ENCODE measurements around the gene RPRD1A.
"Not testable (repeated sequence)": the region's sequence is repeated elsewhere in the genome, so short reads cannot be mapped to it uniquely, and the experiment has no call there.

The RPRD1A gene

GRCh38 chr18:36025025-36025424, 42.3 kb downstream of the RPRD1A start:
- DNase-seq: no peak

- not testable (repeated sequence) for DNase-seq
These were observed 43.1 kb downstream of the RPRD1A start for GRCh38 chr18:36024241-36024640.

GRCh38 chr18:36023336-36023735, 44.0 kb downstream of the RPRD1A start:
- no peak for DNase-seq

DNA sequence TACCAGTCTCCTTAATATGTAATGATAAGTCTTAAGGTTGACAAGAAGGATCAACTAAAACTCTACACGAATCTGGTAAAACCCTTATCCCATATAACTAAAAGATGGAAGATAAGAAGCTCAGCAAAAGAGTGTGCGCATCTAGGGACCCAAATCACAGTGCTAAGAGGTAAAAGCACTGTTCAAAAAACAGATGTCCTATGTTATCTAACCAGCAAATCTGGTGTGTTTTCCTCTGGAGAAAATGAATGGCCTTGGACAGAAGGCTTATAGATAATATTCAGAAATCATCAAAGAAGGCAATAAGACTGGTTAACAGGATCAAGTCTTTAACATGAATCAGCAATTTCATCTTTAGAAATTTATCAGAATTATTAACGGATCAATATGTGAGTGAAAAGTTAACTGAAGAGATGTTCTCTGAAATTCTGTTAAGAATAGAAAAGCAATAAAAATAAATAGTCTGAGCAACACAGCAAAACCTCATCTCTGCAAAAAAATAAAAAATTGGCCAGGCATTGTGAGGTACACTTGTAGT, 47.1 kb downstream of the RPRD1A start:
- DNase-seq: no peak

GRCh38 chr18:36017232-36017631, 50.1 kb downstream of the RPRD1A start:
- DNase-seq: no peak

GRCh38 chr18:36015629-36016028, 51.7 kb downstream of the RPRD1A start:
- no peak for DNase-seq

GRCh38 chr18:36012891-36013290, 54.5 kb downstream of the RPRD1A start:
- DNase-seq: no peak

DNA sequence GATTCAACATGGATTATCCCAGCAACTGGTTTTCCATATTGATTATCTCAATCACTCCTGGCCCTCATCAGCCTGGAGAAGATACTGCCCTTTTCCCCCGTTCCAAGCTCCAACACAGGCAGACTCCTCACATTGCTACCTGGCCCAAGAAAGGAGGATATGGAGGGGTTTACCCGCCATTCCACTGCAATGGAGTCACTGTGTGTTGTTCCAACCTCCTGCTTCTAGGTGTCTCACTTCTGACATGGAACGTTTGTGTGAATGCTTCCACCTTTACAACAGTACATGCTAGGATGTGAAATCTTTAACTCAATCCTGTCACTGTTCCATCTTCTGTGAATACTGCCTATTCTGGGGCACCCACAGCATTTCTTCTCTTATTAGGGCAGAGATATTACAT, 58.1 kb downstream of the RPRD1A start:
- no peak for DNase-seq

DNA sequence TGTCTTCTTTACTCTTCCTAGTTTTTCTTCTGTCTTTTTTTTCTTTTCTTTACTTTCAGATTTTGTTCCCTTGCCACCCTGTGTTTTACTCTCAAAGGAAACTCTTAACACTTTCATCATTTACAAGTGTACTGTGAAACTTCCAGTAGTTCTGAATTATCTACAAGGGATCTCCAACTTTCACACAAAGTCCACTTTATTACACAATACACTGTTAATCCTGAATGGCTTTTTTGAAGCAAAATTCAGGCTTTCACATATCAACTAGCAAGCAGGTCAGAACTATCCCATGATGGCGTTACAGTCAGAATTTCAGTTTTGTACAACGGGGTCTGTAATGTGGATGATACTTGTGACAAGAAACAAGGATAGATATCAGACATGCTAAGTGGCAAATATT, 60.4 kb downstream of the RPRD1A start:
- no peak for DNase-seq

DNA sequence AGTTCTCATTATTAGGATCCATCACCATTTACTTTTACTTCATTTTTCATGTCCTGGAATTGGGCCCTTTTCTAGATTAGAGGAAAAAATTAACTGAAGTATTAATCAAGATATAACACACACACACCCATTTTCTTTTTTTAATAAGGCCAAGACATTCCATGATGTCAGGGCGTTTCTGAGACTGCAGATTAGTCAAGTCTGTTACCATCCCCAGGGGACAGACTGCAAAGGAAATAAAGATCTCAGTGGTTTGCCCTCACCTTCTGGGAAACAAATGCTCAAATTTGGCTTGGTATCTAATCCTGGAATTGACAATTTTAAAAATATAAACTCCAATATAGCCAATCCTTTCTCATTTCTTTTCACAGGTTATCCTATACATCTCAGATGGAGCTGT, 67.4 kb downstream of the RPRD1A start:
- DNase-seq: no peak

DNA sequence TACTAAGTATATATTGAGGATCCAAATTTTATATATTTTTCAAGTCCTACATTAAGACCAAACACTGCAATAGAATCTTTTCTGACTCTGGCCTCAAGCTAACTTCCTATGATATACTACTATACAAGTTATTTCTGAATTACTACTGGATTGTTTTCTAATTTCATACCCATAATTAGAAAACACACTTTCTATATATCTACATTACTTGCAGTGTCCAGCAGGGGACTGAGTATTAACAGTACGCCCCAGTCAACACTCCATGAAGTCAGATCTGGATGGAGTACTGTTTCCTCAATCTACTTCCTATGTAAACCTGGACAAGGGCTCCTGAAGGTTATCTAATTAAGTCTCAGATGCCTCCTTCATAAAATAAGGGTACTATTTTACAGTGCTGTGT, 68.4 kb downstream of the RPRD1A start:
- DNase-seq: peak; percentile 5

DNA sequence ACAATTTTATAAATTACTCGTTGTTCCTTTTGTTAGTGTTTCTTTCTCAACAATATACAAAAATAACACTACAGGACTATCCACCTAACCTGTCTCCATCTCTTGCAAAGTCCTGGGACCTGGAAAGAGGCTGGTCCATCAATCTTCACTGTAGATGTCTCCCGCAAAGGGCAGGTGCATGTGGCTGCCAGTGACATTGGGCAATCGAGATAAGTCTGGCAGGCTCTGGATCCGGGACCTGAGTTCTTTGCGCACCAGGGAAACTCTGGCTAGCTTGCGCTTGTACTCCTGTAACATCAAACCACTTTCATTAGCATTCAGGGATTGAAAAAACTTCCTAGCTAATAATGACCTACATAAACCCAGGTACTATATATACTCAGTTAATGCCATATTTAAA, 74.3 kb downstream of the RPRD1A start:
- DNase-seq: no peak

- DNase-seq: no peak
These were observed 75.7 kb downstream of the RPRD1A start for GRCh38 chr18:35991696-35992095.

GRCh38 chr18:35983818-35984217, 83.5 kb downstream of the RPRD1A start:
- DNase-seq: no peak

DNA sequence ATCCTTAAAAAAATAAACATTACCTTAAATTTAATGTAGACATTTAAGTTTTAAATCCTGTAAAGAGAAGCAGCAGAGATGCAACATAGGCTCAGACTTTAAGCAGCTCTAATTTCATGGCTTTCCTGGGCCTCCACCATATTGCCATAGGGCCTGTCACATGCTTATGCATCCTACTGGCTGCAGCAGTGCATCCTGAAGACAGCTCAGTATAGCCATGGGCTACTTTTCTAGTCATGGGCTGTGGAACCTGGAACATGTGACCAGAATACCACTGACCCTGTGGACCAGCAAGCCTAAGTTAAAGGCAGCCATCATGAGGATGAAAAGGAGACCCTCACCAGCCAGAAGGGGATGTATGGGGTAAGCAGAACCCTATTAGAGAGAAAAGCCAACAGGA, 84.2 kb downstream of the RPRD1A start:
- DNase-seq: no peak

DNA sequence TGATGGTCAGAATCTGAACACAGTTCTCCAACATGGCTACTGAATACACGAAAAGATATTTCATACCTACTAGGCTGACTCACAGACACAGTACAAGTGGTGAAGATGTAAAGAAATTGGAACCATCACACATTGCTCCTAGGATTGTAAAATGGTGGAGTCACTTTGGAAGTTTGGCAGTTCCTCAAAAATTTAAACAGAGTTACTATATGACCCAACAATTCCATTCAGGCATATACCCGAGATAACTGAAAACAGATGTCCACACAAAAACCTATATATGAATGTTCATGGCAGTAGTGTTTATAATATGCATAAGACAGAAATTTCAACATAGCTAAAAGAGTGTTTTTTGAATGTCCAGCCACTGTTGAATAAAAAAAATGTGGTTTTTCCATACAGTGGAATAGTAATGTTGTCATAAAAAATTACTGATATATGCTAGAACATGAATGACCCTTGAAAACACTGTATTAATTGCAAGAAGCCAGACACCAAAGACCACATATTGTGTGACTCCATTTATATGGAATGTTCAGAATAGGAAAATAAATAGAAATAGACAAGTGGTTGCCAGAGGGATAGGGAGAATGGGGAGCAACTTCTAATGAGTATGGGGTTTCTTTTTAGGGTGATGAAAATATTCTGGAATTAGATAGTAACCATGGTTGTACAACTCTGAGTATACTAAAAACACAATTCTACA, 84.8 kb downstream of the RPRD1A start:
- DNase-seq: no peak

- no peak for DNase-seq
These were observed 88.2 kb downstream of the RPRD1A start for GRCh38 chr18:35979112-35979511.

GRCh38 chr18:35974181-35974580, 93.2 kb downstream of the RPRD1A start:
- DNase-seq: no peak

DNA sequence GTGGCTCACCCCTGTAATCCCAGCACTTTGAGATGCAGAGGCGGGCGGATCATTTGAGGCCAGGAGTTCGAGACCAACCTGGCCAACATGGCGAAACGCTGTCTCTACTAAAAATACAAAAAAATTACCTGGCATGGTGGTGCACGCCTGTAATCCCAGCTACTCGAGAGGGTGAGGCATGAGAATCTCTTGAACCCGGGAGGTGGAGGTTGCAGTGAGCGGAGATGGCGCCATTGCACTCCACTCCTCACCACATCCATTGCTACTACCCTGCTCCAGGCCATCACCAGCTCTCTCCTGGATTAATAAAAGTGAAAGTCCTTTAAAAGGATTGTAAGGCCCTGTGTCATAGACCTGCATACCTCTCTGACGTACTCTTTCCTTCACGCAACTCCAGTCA, 93.7 kb downstream of the RPRD1A start:
- no peak for DNase-seq

DNA sequence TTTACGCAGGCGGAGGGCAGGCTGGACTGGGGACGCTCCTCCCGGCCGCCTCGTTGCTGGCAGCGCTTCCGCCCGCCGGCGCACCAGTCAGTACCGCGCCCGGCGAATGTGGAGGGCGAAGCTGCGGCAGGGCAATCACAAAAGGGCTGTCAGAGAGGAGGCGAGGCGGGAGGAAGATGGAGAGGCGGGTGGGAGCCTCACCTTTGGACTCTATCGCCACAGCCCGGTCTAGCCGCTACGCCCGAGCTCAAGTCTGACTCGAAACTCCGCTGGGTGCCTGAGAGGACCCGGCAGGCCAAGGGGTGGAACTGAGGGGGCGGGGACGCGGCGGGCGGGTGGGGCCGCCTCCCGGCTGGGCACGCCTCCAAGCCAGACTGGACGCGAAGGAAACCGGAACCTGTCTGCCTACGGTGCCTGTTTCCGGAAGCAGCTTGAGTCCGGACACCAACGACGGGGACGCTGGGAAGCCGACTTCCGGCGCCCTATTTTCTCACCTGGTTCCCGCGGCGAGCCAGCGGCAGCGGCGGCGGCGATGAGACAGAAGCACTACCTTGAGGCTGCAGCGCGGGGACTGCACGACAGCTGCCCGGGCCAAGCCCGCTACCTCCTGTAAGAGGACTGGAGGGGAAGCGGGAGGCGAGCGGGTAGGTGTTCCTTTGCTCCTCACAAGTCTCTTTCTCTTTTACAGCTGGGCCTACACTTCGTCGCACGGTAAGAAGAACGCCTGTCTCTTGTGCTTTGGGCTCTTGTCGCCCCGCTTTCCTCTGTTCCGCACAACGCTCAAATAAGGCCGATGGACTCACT, 95.0 kb downstream of the RPRD1A start, which contains the start of gene RMP24:
RMP24 (plus strand) TSS at position 483 of the 804 bp plus-strand sequence.
- DNase-seq: peak; percentile 97

GRCh38 chr18:35971661-35972196, 95.6 kb downstream of the RPRD1A start:
- no peak for DNase-seq

DNA sequence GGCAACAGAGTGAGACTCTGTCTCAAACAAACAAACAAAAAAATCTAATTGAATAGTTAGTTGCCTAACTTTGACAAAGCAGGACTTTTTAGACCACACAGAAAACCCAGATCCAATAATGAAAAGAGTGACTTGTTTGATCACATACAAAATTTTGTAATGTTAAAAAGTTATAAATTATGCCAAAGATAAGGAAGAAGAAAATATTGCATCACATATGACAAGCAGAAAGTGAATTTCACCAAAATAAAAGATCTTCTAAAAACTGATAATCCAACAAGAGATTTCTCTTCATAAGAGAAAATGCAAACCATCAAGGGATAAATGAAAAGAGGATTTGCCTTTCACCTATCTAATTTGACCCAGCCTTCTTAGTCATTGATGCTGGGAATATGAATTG, 97.7 kb downstream of the RPRD1A start:
- no peak for DNase-seq

- DNase-seq: no peak
These were observed 99.0 kb downstream of the RPRD1A start for GRCh38 chr18:35968278-35968880.
